ENCODE results near the gene SLC39A3.

SLC39A3 gene

GRCh38 chr19:2739602-2740313, at the start of gene SLC39A3:
Gene SLC39A3, minus strand, starts transcription at chr19:2740017. Its CDS starts 2,760 bp downstream, at chr19:2737257.
- DNase-seq: peak; percentile 98
- in situ Hi-C loops (cut with HindIII; ENCODE audit: low pct_ligation_motif_present, low pct_unique_long_range_greater_than_20kb, low sequenced_read_pairs): no loop called here

- in situ Hi-C loops (cut with HindIII; ENCODE audit: low pct_ligation_motif_present, low pct_unique_long_range_greater_than_20kb, low sequenced_read_pairs): no loop called here
- no peak for DNase-seq
Measured at GRCh38 chr19:2788237-2788636, 48.4 kb upstream of the SLC39A3 start.

GRCh38 chr19:2787115-2787514, 47.3 kb upstream of the SLC39A3 start:
- in situ Hi-C loops (cut with HindIII; ENCODE audit: low pct_ligation_motif_present, low pct_unique_long_range_greater_than_20kb, low sequenced_read_pairs): no loop called here
- no peak for DNase-seq

DNA sequence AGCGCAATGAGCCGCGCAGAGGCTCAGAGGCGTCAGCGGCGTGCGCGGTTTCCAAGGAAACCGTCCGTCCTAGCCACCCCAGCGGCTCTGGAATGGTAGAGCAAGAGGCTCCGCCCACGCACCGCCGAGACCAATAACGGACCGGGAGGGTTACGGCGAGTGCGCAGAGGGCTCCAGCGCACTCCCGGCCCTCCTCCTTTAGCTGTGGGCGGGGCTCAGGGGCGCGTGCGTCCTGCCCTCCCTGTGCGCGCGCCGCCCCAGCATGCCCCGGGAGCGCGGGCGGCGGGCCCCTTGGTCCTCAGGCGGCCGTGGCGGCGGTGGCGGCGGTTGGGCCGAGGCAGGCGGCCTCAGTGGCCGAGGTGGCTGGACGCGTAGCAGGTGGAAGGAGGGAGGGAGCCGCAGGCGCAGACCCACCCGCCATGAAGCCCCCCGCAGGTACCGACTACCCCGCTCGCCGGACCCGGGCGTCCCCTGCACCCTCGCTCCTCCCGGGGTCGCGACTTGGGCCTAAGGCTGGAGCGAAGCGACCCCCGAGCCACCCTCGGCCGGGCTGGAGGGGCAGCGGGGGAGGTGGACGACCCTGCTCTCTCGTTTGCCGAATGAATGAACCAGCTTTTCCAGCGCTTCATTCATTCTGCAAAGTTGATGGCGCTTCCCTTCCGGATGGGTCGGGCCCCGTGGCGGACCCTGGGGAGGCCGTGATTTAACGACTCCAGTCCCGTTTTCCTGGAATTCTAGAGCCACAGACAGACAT, 45.6 kb upstream of the SLC39A3 start, which contains the start of gene THOP1:
Gene THOP1 (plus strand): TSS at position 260 of the 754 bp plus-strand sequence. CDS start 160 bp downstream, at position 420.
- peak; percentile 98 for DNase-seq
- in situ Hi-C loops (cut with HindIII; ENCODE audit: low pct_ligation_motif_present, low pct_unique_long_range_greater_than_20kb, low sequenced_read_pairs): no loop called here

- DNase-seq: no peak
- in situ Hi-C loops (cut with HindIII; ENCODE audit: low pct_ligation_motif_present, low pct_unique_long_range_greater_than_20kb, low sequenced_read_pairs): no loop called here
Measured at GRCh38 chr19:2783781-2784145, 43.9 kb upstream of the SLC39A3 start.

- in situ Hi-C loops (cut with HindIII; ENCODE audit: low pct_ligation_motif_present, low pct_unique_long_range_greater_than_20kb, low sequenced_read_pairs): no loop called here
- peak; percentile 98 for DNase-seq
Measured at GRCh38 chr19:2782936-2783780, 43.3 kb upstream of the SLC39A3 start, which contains the start of gene SGTA. Gene SGTA, minus strand, starts transcription at chr19:2783273. Its CDS starts 14,205 bp downstream, at chr19:2769068.

DNA sequence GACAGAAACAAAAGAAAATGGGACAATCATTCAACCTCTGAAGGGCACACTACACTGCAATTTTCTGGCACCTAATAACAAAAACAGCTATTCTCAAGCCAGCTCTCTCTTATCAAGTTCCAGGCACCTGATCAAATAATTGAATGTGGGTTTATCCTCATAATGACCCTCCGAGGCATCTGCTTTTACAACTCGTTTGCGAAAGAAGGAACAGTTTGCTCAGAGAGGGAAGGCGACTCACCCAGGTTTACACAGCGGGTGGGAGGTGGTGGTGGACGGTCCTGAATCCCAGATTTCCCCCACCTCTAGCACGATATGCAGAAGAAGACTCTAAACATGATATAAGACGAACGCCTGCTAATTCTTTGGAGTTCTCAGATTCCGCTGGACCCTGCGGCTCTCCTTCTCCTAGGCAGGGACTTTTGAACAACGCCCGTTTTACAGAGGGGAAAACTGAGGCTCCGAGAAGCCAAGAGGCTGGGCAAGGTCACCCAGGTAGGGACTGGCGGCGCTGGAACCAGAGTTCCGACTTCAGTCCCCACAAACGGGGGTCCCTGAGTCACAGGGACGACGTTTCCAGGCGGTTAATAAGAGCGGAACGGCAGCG, 42.6 kb upstream of the SLC39A3 start:
- no peak for DNase-seq
- in situ Hi-C loops (cut with HindIII; ENCODE audit: low pct_ligation_motif_present, low pct_unique_long_range_greater_than_20kb, low sequenced_read_pairs): no loop called here

DNA sequence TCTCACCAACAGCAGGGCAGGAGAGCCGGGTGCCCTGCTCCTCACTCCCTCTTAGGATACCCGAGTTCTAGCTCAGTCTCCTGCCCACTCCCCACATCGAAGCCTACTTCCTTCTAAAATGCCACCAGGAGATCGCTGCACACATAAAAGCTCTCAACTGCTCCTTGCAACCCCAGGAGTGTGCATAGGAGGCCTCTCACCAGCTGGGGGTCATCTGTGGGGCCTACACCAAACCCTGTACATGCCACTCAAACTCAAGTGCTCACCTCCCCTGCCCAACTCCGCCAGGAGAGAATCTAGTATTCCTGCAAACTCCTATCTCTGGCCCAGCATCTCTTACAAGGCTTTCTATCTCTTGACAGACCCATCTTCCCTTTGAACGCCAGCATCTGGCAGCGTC, 40.5 kb upstream of the SLC39A3 start:
- in situ Hi-C loops (cut with HindIII; ENCODE audit: low pct_ligation_motif_present, low pct_unique_long_range_greater_than_20kb, low sequenced_read_pairs): no loop called here
- no peak for DNase-seq

- DNase-seq: no peak
- in situ Hi-C loops (cut with HindIII; ENCODE audit: low pct_ligation_motif_present, low pct_unique_long_range_greater_than_20kb, low sequenced_read_pairs): no loop called here
Measured at GRCh38 chr19:2779121-2779740, 39.4 kb upstream of the SLC39A3 start.

GRCh38 chr19:2777952-2778683, 38.3 kb upstream of the SLC39A3 start:
- DNase-seq: no peak
- in situ Hi-C loops (cut with HindIII; ENCODE audit: low pct_ligation_motif_present, low pct_unique_long_range_greater_than_20kb, low sequenced_read_pairs): no loop called here

- in situ Hi-C loops (cut with HindIII; ENCODE audit: low pct_ligation_motif_present, low pct_unique_long_range_greater_than_20kb, low sequenced_read_pairs): no loop called here
- peak; percentile 11 for DNase-seq
Measured at GRCh38 chr19:2775556-2776430, 36.0 kb upstream of the SLC39A3 start.

- no peak for DNase-seq
- in situ Hi-C loops (cut with HindIII; ENCODE audit: low pct_ligation_motif_present, low pct_unique_long_range_greater_than_20kb, low sequenced_read_pairs): no loop called here
Measured at GRCh38 chr19:2774953-2775555, 35.2 kb upstream of the SLC39A3 start.

DNA sequence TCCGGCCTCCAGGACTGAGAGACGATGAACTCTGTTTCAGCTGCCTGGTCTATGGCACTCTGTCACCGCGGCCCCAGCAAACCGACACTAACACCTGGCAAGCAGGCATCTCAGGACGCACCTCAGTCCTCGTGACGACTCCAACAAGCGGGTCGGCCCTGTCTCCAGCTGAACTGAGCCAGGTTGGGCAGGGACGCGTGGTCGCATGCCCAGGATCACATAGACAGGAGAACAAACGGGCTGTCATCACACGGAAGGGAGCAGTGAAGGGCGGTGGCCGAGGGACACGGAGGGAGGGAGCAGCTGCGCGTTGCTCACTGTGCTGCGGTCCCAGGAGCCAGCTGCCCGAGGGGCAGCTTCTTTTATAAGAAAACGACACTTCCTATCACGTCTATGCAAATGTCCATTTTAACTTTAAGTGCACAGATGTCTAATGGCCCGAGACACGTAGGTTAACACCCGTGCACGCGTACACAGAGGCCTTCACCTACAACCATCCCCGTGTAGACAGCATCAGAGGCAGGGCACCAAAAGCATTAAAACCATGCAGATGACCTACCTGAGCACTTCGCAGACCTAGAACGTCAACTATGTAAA, 34.4 kb upstream of the SLC39A3 start:
- in situ Hi-C loops (cut with HindIII; ENCODE audit: low pct_ligation_motif_present, low pct_unique_long_range_greater_than_20kb, low sequenced_read_pairs): no loop called here
- no peak for DNase-seq

GRCh38 chr19:2771786-2772674, 32.2 kb upstream of the SLC39A3 start:
- in situ Hi-C loops (cut with HindIII; ENCODE audit: low pct_ligation_motif_present, low pct_unique_long_range_greater_than_20kb, low sequenced_read_pairs): no loop called here
- DNase-seq: no peak
